Activated naive CD4-positive, alpha-beta T cell treated with Interleukin-2 at 50 U/mL for 16 hours (primary cell): ENCODE measurements around the gene CD200.
"Not testable (repeated sequence)": the region's sequence is repeated elsewhere in the genome, so short reads cannot be mapped to it uniquely, and the experiment has no call there.

Source experiments
- DNase-seq: peaks from one replicate; pipeline ENCODE4 v3.0.0-alpha.2; 2020

Gene CD200

DNA sequence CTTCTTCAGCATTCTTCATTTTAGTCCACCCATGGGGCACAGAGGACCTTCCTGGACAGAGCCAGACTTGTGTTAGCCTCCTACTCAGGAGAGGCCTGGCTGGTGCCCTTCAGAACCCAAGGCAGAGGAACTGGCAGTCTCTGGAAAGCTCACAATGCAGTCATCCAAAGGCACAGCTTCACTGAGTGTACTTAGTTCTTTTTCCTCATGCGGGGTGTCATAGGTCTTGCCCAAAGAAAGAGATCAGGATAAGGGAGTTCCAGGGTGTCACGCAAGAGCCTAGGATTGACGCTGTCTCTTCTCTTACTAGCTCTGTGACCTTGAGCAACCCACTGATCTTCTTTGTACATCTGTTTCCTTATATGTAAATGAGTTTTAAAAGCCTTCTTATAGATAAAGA lies 58.7 kb downstream of the CD200 start:
- DNase-seq = no peak

DNA sequence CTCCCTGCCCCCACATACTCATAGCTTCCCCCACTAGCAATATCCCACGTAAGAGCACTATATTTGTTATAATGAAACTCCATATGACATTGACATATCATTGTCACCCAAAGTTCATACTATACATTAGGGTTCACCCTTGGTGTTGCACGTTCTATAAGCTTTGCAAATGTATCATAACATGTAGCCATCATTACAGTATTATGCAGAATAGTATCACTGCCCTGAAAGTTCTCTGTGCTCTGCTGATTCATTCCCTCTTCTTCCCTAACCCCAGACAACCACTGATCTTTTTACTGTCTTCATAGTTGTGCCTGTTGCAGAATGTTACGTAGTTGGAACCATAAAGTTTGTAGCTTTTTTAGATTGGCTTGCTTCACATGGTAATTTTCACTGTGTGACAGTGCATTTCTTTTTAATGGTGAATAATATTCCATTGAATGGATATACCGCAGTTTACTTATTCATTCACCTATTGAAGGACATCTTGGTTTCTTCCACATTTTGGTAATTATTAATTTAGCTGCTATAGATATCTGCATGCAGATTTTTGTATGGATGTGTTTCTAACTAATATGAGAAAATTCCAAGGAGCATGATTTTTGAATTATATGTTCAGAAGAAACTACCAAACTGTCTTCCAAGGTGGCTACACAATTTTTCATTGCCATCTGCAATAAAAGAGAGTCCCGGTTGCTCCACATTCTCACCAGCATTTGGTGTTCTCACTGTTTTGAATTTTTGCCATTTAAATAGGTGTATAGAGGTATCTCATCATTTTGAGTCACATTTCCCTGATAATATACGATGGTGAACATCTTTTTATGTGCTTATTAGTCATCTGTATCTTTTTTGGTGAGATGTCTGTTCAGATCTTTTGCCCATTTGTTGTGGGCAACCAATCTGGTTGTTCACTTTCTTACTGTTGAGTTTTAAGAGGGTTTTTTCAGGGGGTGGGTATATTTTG lies 59.7 kb downstream of the CD200 start:
- no peak for DNase-seq

DNA sequence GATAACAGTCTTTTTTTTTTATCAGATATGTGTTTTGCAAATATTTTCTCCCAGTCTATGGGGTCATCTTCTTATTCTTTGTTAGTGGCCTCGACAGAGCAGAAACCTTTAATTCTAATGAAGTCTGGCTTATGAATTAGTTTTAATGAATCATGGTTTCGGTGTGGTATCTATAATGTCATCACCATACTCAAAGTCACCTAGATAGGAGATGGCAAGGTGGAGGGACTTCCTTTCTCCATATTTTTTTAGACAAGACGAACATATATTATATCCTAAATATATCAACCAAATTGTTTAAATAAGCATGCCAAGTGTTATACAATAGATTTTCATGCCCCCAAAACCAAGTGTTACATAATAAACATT lies 60.4 kb downstream of the CD200 start:
- no peak for DNase-seq

DNA sequence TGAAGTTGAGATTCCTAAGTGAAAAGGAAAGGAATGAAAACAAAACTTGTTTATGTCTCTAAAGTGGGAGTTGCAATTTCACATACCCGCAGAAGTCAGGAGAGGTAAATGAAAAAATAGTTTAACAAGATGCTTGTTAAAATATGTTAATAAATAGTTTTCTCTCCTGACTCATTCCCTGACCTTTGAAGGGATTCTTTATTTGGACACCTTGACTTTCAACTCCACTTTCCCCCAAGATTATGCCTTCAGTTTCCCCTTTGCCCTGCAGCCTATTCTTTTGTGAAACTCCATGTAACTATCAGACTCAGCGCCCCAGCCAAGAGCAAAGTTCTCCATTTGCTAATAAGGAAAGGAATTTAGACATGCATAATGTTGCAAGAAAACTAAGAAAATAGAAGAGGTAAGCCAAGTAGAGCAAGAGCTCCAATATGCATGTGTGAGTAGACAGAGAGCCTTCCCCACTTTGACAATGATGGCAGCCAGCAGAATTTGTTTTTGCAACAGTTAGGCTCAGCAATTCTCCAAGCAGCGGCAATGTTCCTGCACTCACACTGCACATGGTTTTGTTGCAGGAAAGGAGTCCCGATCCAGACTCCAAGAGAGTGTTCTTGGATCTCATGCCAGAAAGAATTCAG lies 61.2 kb downstream of the CD200 start:
- no peak for DNase-seq

DNA sequence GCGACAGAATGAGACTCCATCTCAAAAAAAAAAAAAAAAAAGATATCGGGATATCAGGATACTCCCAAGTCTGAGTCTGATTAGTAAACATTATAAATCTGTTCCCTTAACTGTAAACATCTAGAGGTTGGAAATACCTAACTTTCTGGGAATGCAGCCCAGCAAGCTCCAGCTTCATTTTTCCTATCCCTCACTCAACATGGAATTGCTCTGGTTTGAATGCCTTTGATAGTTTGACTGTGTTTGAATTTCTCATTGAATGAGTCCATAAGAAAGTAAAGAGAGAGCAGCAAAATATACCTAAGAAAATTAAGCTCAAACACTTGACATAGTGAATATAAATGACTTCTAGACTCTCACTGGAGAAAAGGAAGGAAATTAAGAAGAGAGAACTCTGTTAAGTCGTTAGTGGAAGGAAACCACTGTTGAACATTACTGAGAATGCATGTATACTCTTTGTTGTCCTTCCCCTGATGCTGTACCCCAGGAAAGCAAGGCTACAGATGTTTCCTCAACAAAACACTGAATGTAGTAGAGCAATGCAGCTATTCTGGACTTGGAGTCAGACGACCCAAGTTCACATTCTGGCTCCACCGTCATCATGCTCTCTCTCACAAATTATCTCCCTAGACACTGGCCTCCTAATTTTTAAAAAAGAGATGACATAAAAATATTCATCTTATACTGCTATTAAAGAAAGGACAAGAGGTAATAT lies 62.4 kb downstream of the CD200 start:
- no peak for DNase-seq

DNA sequence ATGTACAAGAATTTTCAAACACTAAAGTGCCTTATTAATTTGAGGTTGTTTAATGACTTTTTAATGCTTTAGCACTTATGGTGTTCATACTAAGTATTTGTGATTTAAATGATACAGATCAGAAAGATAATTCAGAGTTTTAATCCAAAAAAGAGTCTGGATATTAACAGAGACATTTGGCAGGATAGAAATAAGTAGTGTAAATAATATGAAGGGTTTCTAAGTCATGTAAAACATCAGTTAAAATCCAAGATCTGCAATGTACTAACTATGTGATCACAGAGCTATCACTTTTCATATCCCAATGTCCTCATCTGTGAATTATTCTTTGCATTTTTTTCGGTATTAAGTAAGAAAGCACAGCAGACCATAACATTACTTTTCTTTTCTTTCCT lies 62.9 kb downstream of the CD200 start:
- no peak for DNase-seq

DNA sequence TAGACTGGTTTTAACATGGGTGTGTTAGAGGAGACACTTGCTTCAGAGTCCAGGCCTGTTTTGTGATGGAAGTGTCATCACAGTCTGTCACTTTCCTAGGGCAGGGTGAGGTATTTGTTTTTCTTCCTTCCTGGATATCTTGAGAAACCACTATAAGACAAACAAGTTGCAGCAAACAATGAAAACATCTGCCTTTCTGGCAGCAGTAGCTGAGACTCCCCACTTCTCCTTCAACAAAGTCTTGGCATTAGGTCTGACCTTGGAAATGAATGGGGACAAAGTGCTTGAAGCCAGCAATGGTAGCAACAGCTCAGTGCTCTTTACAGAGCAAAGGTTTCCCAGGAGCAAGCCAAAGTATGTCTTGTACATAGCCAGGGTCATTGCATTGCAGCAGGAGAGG lies 64.6 kb downstream of the CD200 start:
- DNase-seq = no peak

DNA sequence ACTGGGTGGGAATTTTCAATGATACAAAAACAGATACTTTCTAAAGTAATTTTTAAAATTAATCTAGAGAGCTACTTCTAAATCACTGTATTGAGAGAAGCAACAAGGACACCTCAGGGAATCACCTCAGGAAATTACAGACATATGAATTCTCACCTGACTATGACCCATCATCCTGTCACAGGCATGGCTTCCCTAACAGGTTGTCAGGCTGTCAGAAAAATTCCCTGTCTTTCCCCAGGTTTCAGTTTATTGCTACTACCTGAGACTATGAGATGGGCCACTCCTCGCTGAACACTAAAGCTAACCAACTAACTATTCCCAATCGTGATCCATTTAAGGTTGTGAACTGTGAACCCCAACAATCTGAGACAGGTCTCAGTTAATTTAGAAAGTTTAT lies 66.1 kb downstream of the CD200 start:
- DNase-seq = no peak

DNA sequence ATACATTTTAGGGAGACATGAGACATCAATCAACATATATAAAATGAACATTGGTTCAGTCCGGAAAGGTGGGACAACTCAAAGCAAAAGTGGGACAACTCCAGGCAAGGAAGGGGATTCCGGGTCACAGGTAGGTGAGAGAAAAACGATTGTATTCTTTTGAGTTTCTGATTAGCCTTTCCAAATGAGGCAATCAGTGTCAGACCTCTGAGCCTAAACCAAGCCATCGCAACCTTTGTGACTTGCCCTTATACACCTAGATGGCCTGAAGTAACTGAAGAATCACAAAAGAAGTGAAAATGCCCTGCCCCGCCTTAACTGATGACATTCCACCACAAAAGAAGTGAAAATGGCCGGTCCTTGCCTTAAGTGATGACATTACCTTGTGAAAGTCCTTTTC lies 66.6 kb downstream of the CD200 start:
- not testable (repeated sequence) for DNase-seq

DNA sequence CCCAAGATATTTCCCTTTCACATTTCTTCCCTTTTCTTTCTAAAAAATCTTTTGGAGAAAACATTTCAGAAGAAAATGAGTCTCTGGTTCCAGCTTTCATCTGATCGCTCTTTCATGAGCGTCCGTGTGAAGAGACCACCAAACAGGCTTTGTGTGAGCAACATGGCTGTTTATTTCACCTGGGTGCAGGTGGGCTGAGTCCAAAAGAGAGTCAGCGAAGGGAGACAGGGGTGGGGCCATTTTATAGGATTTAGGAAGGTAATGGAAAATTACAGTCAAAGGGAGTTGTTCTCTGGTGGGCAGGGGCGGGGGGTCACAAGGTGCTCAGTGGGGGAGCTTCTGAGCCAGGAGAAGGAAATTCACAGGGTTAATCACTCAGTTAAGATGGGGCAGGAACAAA lies 67.4 kb downstream of the CD200 start:
- DNase-seq = not testable (repeated sequence)

DNA sequence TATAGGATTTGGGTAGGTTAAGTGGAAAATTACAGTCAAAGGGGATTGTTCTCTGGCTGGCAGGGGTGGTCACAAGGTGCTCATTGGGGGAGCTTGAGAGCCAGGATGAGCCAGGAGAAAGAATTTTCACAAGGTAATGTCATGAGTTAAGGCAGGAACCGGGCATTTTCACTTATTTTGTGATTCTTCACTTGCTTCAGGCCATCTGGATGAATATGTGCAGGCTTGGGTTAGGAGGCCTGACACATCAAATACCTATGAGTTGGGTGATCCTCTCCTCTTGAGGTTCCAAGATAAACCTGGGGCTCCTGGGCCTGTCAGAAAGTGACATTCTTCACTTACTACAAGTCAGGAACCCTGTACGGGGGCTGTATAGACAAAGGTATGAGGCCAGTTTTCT lies 68.7 kb downstream of the CD200 start:
- DNase-seq = no peak

DNA sequence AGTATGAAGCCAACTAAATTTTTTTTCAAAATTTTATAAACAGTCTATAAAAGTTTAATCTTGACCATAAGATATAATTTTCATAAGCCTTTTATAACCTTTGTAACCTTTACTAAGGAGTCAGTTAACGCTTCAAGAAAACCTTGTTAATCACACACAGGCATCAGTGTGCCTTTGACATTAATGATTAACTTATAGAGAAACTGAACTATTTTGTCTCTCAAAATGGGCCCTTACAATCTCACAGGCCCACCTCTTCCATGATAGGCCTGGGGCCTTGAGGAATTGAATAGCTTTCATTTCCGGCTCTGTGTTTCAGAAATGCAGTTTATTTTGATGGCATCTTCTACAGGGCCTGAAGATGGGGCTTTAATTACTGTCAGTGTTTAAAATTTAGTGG lies 70.1 kb downstream of the CD200 start:
- DNase-seq = no peak

DNA sequence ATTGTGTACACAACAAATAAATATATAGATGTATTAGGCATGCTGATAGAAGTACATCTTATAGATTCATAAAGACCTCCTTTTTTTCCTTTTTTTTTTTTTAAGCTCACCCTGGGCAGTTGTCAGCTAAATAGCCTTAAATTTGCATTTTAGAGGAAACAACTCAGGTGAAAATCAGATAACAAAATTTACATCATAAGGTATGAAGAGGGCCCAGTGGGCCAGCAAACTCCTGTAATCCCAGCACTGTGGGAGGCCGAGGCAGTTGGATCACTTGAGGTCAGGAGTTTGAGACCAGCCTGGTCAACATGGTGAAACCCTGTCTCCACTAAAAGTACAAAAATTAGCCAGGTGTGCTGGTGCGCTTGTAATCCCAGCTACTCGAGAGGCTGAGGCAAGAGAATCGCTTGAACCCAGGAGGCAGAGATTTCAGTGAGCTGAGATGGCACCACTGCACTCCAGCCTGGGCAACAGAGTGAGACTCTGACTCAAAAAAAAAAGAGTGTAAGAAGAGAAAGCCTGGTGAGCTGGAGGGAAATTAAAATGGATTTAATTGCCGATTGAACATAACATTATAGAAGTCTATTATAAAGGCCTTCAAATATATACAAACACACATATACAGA lies 72.1 kb downstream of the CD200 start:
- not testable (repeated sequence) for DNase-seq

DNA sequence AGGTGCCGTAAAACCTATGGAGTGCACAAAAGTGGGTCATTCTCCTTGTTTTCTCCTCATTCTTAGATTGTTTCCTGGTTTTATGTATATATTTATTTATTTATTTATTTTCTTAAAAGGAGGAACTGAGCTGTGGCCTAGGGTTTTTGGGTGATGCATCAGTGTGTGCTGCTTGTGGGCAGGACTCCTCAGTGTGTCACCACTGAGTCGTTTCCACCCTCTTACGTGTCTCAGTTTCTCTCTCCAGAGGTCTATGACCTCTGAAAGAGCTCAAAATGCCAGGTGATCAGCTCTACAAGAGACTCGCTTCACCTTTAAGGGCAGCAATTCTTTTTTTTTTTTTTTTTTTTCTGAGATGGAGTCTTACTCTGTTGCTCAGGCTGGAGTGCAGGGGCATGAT lies 72.9 kb downstream of the CD200 start:
- peak; percentile 18 for DNase-seq

DNA sequence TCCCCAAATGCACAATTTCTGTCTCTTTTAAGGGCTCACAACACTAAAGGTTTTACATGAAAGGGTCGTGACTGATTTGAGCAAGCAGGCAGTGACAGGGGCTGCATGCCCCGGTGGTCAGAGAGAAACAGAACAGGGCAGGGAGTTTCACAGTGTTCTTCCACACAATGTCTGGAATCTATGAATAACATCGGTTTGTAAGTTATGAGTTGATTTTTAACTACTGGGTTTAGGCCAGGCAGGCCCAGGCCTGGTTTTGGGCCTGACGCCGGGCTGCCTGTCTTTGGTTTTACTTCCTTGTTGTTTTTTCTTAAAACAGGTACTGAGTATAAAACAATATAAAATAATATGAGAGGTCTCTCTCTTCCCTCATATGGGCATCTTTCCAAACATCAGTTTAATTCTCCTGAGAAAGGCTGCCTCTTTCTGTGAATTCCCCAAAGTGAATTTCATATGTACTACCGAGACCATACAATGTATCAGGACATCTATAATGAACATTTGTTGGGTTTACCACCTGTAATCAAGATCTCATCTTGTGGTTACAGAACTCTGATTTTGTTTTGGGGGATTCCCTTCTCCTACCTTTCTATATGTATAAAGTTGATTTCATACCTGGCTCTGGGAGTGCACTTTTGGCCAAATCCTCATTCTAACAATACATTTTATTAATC lies 74.4 kb downstream of the CD200 start:
- no peak for DNase-seq

DNA sequence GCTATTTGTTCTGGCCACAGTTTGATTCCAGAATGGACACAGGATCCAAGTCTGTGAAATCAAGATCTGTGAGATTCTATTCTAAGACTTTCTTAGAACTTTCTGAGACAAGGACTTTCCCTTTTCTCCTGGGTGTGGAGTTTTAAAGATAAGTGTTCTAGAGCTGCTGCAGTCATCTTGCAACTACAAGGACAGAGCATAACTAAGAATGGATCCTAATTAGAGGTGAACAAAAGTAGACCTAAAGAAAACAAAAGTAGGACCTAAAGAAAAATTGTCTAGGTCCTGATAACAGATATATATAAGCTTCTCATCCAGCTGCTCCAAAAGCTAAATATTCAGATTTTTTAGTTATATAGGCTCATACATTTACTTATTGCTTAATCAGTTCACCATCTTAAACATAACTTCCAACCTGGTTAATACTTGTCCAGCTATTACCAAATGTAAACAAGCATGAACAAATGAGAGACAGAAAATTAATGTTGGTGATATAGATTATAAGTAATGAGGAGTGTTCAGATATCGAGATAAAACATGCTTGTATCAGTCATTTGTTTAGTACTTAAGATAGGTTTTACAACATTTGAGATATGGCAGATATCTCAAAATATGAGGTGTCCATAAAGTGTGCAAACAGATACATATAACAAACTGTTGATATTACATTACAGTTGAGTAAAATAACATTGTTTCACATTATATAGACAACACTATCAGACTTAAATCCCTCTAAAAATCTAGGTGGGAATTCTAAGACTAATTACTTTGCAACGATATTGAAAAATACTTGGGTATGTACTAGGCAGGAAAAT lies 75.1 kb downstream of the CD200 start:
- no peak for DNase-seq

DNA sequence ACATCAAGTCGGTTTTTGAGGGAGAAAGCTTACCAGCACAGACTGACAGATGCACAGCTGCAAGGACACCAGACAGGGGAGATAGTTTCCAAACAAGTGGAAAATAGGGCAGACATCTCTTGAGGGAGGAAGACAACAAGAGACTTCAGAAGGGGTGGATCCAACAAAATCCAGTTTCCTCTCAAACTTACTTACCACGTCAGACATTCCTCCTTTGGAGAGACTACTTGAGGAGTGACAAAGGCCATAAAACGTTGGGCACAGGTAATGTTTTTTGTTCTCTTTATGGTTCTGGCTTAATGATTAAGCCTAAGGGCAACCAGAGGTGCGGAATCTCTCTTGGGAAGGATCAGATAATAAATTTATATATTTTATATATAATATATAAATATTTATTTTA lies 76.1 kb downstream of the CD200 start:
- DNase-seq = no peak

DNA sequence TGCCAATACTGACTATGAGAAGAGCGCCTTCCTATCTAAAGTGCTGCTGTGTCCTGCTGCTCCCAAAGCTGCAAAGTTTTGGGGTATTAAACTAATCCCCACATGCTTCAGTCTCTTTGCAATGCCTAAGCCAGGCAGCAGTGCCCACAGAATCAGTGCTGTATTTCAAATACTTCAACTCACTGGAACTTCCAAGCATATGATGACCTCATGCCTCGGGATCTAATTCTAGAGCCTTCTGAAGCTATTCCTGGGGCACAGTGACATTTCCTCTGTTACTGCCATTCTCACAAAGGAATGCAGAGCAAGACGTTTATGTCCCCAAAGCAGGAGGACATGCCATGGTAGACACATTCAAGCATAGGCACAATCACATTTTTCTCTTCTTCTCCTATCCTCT lies 78.5 kb downstream of the CD200 start:
- DNase-seq = no peak
